GM23338 (cell line): ENCODE results near the gene SGCD.

Experiments
- CREB1 ChIP-seq: fragments of 250-450 bp; sonication (Bioruptor Pico); IDR thresholded peaks from 2 replicates; pipeline ENCODE4 v1.5.0; 2020; ENCODE audit warnings: low read depth, mild to moderate bottlenecking, moderate library complexity
- EZH2 ChIP-seq: fragments of 200-600 bp; sonication (generic); IDR thresholded peaks from one replicate; pipeline ENCODE4 v1.8.0; 2017; ENCODE audit warnings: antibody characterized with exemption, mild to moderate bottlenecking, low read depth; ENCODE audit not compliant: unreplicated experiment
- EZH2phosphoT487 ChIP-seq: fragments of 200-600 bp; sonication (generic); IDR thresholded peaks from one replicate; pipeline ENCODE4 v1.8.1; 2018; ENCODE audit warnings: antibody characterized with exemption; ENCODE audit not compliant: unreplicated experiment
- JUNB ChIP-seq: IDR thresholded peaks from one replicate; pipeline ENCODE4 v1.6.1; 2016; ENCODE audit warnings: antibody characterized with exemption; ENCODE audit not compliant: unreplicated experiment
- NANOG ChIP-seq: IDR thresholded peaks from 2 replicates; pipeline ENCODE4 v1.6.1; 2016; ENCODE audit warnings: antibody characterized with exemption, borderline replicate concordance
- POLR2AphosphoS5 ChIP-seq: IDR thresholded peaks from 2 replicates; pipeline ENCODE4 v1.6.1; 2016; ENCODE audit warnings: antibody characterized with exemption, low read depth
- STAT1 ChIP-seq: IDR thresholded peaks from one replicate; pipeline ENCODE4 v1.6.1; 2016; ENCODE audit warnings: antibody characterized with exemption; ENCODE audit not compliant: unreplicated experiment
- TF ChIP-seq, protein P1 (sequence below): IDR thresholded peaks from one replicate; pipeline ENCODE4 v1.6.1; 2018; ENCODE audit warnings: antibody characterized with exemption; ENCODE audit not compliant: unreplicated experiment
- TF ChIP-seq, protein P2 (sequence below), 2 experiments: fragments of 200-600 bp in 1 of 2; sonication (generic) in 1 of 2; conservative IDR thresholded peaks; 2 replicates each; pipeline versions ENCODE4 v1.5.1 to v1.6.1; 2016 to 2017; ENCODE audit warnings: antibody characterized with exemption in 2 of 2, low read depth in 2 of 2, mild to moderate bottlenecking in 2 of 2, moderate library complexity in 1 of 2

- TF ChIP-seq EZH2 (no peak), EZH2phosphoT487 (no peak), NANOG (no peak), JUNB (no peak), POLR2AphosphoS5 (no peak), STAT1 (no peak), CREB1 (no peak)
- TF ChIP-seq, protein P1, sequence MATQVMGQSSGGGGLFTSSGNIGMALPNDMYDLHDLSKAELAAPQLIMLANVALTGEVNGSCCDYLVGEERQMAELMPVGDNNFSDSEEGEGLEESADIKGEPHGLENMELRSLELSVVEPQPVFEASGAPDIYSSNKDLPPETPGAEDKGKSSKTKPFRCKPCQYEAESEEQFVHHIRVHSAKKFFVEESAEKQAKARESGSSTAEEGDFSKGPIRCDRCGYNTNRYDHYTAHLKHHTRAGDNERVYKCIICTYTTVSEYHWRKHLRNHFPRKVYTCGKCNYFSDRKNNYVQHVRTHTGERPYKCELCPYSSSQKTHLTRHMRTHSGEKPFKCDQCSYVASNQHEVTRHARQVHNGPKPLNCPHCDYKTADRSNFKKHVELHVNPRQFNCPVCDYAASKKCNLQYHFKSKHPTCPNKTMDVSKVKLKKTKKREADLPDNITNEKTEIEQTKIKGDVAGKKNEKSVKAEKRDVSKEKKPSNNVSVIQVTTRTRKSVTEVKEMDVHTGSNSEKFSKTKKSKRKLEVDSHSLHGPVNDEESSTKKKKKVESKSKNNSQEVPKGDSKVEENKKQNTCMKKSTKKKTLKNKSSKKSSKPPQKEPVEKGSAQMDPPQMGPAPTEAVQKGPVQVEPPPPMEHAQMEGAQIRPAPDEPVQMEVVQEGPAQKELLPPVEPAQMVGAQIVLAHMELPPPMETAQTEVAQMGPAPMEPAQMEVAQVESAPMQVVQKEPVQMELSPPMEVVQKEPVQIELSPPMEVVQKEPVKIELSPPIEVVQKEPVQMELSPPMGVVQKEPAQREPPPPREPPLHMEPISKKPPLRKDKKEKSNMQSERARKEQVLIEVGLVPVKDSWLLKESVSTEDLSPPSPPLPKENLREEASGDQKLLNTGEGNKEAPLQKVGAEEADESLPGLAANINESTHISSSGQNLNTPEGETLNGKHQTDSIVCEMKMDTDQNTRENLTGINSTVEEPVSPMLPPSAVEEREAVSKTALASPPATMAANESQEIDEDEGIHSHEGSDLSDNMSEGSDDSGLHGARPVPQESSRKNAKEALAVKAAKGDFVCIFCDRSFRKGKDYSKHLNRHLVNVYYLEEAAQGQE: no peak
- TF ChIP-seq, protein P2, sequence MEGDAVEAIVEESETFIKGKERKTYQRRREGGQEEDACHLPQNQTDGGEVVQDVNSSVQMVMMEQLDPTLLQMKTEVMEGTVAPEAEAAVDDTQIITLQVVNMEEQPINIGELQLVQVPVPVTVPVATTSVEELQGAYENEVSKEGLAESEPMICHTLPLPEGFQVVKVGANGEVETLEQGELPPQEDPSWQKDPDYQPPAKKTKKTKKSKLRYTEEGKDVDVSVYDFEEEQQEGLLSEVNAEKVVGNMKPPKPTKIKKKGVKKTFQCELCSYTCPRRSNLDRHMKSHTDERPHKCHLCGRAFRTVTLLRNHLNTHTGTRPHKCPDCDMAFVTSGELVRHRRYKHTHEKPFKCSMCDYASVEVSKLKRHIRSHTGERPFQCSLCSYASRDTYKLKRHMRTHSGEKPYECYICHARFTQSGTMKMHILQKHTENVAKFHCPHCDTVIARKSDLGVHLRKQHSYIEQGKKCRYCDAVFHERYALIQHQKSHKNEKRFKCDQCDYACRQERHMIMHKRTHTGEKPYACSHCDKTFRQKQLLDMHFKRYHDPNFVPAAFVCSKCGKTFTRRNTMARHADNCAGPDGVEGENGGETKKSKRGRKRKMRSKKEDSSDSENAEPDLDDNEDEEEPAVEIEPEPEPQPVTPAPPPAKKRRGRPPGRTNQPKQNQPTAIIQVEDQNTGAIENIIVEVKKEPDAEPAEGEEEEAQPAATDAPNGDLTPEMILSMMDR (conservative IDR thresholded peaks at IDR 0.05; ENCODE audit: low read depth in 2 of 2): no peak
These were observed 200.6 kb downstream of the SGCD start for GRCh38 chr5:156527611-156528010.
